Thymus (tissue), 11 donors: ENCODE data around the gene PPP2R1A. TPM values are rescaled to one million over a fixed set of nuclear protein-coding genes. Genes with fewer than 3 reads are reported as not detected.

ENCODE experiments used
- DNase-seq, 9 donors: peaks; one replicate each; pipeline ENCODE4 v3.0.0-alpha.2; 2013; ENCODE audit warnings: low spot score in 9 of 9, low read depth in 6 of 9, missing footprints in 1 of 9
- H3K27ac ChIP-seq, 2 donors: one replicate each; pipeline ENCODE4 v1.5.1; 2013; ENCODE audit warnings: control low read depth in 1 of 2, low read depth in 1 of 2, low read length in 1 of 2, mild to moderate bottlenecking in 1 of 2, moderate library complexity in 1 of 2
- H3K27me3 ChIP-seq, 2 donors: one replicate each; pipeline ENCODE4 v1.5.1; 2013; ENCODE audit warnings: low read length in 1 of 2; ENCODE audit not compliant: control insufficient read depth in 2 of 2, insufficient read depth in 1 of 2
- H3K36me3 ChIP-seq, 2 donors: one replicate each; pipeline ENCODE4 v1.5.1; 2013; ENCODE audit warnings: low read length in 1 of 2, mild to moderate bottlenecking in 1 of 2, moderate library complexity in 1 of 2; ENCODE audit not compliant: control insufficient read depth in 2 of 2, insufficient read depth in 2 of 2
- H3K4me1 ChIP-seq, 2 donors: one replicate each; pipeline ENCODE4 v1.5.1; 2013; ENCODE audit warnings: low read length in 2 of 2; ENCODE audit not compliant: control insufficient read depth in 2 of 2, insufficient read depth in 2 of 2
- H3K4me3 ChIP-seq, 2 donors: one replicate each; pipeline ENCODE4 v1.5.1; 2013; ENCODE audit warnings: low read length in 2 of 2, control low read depth in 1 of 2, mild to moderate bottlenecking in 1 of 2
- H3K9me3 ChIP-seq, 2 donors: one replicate each; pipeline ENCODE4 v1.5.1; 2013; ENCODE audit warnings: low read length in 1 of 2, mild to moderate bottlenecking in 1 of 2; ENCODE audit not compliant: control insufficient read depth in 2 of 2, insufficient read depth in 1 of 2
- WGBS: extraction: QIAGEN DNeasy Blood & Tissue Kit; methylation state at CpG from one replicate; pipeline ENCODE4 v1.1.7; 2013; 5-methylcytosine and 5-hydroxymethylcytosine counted together
- polyA plus RNA-seq: library from polyadenylated mRNA; stranded (reverse); fragments of 200-250 nt; gene quantifications from one replicate; pipeline ENCODE4 v1.2.3, GENCODE V29; 2013
- total RNA-seq: library from RNA; stranded (reverse); fragments of 120-200 nt; gene quantifications from one replicate; pipeline ENCODE4 v1.2.4, GENCODE V29; 2013
- donor health status: healthy.

The PPP2R1A gene
- total and polyA plus RNA-seq, 2 donors = 92.4 to 95.2 TPM

DNA sequence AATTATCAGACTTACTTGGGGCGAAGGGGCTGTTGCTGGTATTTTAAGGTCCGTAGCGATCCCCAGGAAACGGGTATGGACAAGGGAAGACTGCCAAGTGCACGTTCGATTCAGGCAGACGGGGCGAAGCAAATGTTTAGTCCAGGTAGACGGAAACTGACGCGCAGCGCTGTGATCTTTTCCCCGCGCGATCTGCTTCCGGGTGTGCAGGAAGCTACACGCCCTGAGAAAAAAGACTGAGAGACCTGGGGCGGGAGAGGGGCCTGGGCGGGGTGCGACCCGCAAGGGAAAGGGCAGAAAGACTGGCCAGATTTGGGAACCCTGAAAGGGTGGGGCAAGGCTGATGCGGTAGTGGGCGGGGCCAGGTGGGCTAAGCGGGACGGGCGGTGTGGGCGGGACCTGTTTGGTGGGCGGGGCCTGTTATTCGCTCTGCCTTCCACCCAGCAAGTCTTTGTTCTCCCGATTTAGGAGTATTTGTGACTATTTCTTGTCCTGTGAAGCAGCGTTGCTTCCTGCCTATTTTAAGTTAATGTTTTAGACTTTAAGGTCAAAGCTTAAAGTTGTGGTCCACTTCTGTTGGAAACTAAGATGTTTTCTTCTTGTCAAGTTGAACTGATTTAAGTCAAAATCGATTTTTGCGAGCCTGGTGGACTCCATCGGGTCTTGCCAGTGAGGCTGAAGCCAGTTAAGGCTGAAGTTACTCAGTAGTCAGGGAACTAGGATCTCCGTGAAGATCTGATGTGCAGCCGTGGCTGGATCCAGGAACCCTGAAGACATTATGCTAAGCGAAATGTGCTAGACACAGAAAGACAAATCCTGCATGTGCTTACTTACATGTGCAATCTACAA, 18.3 kb upstream of the PPP2R1A start, which contains the start of gene ZNF836:
TSS of gene ZNF836 (minus strand) at position 301 of the 849 bp plus-strand sequence. CDS start 3,549 bp downstream, outside the sequence.
- peaks cover 7 to 11% of the 10 kb centered on the region in 2 donors for H3K36me3 ChIP-seq
- 8% methylated on average over 37 of the region's 37 CpGs for WGBS
- peak within 1 kb of the TSS; percentile 80 to 91 for H3K27ac ChIP-seq
- peak in 8 of 9 donors; percentile 64 to 88 (median 76) for DNase-seq
- H3K27me3 ChIP-seq = no peaks in the 10 kb centered on the region
- peaks cover 4 to 9% of the 10 kb centered on the region in 2 donors for H3K4me1 ChIP-seq
- H3K4me3 ChIP-seq = peak within 1 kb of the TSS; percentile 64 to 93
- H3K9me3 ChIP-seq = peaks cover 3 to 11% of the 10 kb centered on the region in 2 donors

DNA sequence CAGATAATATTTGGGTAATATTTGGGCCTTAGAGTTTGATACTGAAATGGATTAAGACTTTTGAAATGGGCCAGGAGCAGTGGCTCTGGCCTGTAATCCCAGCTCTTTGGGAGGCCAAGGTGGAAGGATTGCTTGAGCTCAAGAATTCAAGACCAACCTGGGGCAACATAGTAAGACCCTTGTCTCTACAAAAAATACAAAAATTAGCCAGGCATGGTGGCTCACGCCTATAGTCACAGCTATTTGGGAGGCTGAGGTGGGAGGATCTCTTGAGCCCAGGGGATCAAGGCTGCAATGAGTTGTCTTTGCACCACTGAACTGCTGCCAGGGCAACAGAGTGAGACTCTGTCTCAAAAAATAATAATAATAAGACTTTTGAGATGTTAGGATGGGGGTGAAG, 17.5 kb upstream of the PPP2R1A start:
- WGBS = 100% methylated on average over 1 of the region's 1 CpG
- H3K27ac ChIP-seq = no peak overlapping the region
- peaks cover 4 to 9% of the 10 kb centered on the region in 2 donors for H3K4me1 ChIP-seq
- no peak for DNase-seq
- no peaks in the 10 kb centered on the region for H3K27me3 ChIP-seq
- H3K4me3 ChIP-seq = no peak overlapping the region
- H3K9me3 ChIP-seq = peaks cover 3 to 11% of the 10 kb centered on the region in 2 donors
- peaks cover 7 to 8% of the 10 kb centered on the region in 2 donors for H3K36me3 ChIP-seq

DNA sequence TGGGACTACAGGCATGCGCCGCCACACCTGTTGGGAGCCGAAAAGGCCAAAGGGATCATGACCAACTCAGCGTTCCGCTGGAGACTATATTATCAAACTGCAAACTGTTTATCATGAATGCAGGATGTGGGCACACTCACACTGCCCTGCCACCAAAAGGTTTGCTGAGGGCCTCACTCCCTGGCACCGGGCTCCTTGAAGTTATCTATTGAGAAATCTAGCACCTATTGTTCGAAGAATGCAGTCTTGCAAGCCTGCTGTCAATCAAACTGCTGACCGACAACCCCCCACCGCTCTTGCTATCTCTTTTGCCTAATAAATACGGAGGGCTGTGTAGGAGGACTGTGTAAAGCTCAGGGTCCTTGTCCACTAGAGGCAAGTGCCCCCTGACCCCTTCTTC, 13.3 kb upstream of the PPP2R1A start:
- no peak overlapping the region for H3K4me3 ChIP-seq
- DNase-seq = no peak
- H3K27me3 ChIP-seq = no peaks in the 10 kb centered on the region
- peaks cover 2 to 7% of the 10 kb centered on the region in 2 donors for H3K9me3 ChIP-seq
- H3K4me1 ChIP-seq = peaks cover 0 to 5% of the 10 kb centered on the region in 2 donors
- H3K27ac ChIP-seq = no peak overlapping the region
- WGBS = 90% methylated on average over 10 of the region's 10 CpGs
- H3K36me3 ChIP-seq = no peaks in the 10 kb centered on the region

DNA sequence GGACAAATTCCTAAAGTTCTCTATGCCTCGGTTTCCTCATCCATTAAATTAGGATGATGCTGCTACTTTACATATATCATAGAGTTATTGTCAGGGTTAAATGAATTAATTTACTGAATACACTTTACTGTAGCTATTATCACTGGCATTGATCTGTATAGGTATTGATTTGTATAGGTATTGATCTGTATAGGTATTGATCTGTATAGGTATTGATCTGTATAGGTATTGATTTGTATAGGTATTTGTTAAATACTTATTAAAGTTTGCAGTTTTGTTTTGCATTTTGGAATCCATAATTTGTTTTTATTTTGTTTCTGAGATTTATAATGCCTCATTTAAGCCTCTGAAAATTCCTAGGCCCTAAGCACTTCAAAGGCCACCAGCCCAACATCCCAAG, 2.4 kb upstream of the PPP2R1A start:
- H3K27me3 ChIP-seq = no peaks in the 10 kb centered on the region
- H3K4me3 ChIP-seq = no peak overlapping the region
- no peaks in the 10 kb centered on the region for H3K9me3 ChIP-seq
- peaks cover 0 to under 1% of the 10 kb centered on the region in 2 donors for H3K36me3 ChIP-seq
- H3K4me1 ChIP-seq = peaks cover 15 to 19% of the 10 kb centered on the region in 2 donors
- DNase-seq = no peak
- H3K27ac ChIP-seq = no peak overlapping the region
- WGBS = 97% methylated on average over 1 of the region's 1 CpG

DNA sequence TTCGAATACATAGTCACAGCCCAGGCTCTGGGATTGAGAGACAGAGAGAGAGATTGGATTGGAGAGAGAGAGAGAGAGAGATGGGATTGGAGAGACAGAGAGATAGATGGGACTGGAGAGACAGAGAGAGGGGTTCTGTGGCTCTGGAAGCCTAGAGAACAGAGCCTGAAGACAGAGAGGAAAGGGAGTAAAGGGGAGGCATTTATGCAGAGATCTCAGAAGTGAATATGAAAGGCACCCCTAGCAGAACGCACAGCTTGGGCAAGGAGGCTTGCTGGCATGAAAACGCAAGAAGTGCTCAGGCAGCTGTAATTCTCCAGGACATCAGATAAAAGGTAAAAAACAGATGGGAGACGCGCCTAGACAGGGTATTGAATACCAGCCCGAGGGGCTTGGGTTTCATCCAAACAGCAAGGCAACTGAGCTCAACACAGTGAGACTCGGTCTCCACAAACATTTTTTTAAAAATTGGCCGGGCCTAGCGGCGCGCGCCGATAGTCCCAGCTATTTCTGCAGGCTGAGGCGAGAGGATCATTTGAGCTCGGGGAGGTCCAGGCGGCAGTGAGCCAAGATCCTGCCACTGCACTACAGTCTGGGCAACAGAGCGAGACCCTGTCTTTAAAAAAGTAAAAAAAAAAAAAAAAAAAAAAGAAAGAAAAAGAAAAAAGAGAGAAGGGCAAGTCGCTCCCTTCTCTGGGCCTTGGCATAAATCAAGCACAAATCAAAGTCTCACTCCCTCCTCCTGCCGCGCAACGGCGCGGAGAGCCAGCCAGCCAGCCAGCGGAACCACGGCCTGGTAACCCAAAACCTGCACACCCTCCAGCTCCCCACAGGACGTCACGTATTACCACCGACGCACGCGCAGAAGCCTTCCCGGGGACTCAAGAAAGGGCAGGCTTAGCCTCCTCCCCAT, 774 bp upstream of the PPP2R1A start:
- H3K4me1 ChIP-seq = peaks cover 15 to 19% of the 10 kb centered on the region in 2 donors
- H3K4me3 ChIP-seq = peak overlapping the region; percentile 46 to 50
- H3K36me3 ChIP-seq = peaks cover 0 to 11% of the 10 kb centered on the region in 2 donors
- no peak for DNase-seq
- peak overlapping the region; percentile 86 to 91 for H3K27ac ChIP-seq
- no peaks in the 10 kb centered on the region for H3K27me3 ChIP-seq
- WGBS = 10% methylated on average over 32 of the region's 32 CpGs
- H3K9me3 ChIP-seq = no peaks in the 10 kb centered on the region

DNA sequence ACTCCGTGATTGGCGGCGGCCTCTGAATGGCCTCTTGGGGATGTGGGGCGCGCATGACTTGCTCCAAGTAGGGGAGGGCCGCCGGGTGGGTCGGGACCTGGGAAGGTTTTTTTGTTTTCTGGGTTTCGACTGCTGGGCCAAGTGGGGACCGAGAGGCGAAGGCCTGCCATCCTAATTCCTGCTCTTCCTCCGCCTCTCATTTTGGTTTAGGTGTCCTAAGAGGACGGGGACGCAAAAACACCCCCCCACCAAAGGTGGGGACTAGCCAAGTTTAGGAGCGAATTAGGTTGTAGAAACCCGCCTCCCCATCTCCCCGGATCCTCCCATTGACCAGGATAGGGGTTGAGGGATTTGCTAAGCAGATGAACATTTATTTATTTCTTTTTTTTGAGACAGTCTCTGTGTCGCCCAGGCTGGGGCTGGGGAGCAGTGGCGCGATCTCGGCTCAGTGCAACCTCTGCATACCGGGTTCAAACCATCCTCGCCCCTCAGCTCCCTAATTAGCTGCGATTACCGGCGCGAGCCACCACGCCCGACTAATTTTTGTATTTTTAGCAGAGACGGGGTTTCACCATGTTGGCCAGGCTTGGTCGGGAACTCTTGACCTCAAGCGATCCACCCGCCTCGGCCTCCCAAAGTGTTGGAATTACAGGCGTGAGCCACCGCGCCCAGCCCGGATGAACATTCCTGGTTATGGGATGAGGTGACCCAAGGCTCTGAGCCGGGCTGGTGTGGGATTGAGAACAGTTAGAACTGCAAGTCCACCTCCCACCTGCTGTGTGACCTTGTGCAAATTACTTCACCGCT, 838 bp downstream of the PPP2R1A start:
- Histone ChIP-seq H3K27ac (peak overlapping the region; percentile 94 to 99), H3K27me3 (no peaks in the 10 kb centered on the region), H3K4me1 (peaks cover 15 to 19% of the 10 kb centered on the region in 2 donors), H3K4me3 (peak overlapping the region; percentile 79 to 96), H3K9me3 (no peaks in the 10 kb centered on the region), H3K36me3 (peaks cover 7 to 12% of the 10 kb centered on the region in 2 donors)
- 13% methylated on average over 40 of the region's 40 CpGs for WGBS
- DNase-seq = peak in 2 of 9 donors; percentile 18 to 31

DNA sequence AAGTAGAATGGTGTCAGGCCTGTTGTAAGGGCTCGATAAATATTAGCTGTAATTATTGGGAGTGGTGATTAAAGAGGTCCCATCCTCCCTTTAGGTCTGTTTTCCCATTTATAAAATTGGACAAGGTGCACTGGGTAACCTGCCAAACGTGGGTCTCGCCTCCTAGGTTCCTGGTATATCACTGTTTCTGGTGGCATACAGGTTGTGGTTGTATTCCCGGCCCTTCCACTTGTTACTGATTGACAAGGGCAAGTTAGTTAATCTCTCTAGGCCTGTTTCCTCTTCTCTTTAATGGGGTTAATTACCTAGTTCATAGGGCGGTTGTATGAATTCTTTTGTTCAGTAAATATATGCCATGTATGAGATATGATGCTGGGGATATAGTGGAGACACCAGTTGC, 1.5 kb downstream of the PPP2R1A start:
- H3K36me3 ChIP-seq = peaks cover 11 to 19% of the 10 kb centered on the region in 2 donors
- H3K4me3 ChIP-seq = peak overlapping the region; percentile 79 to 96
- DNase-seq = no peak
- WGBS = 86% methylated on average over 5 of the region's 5 CpGs
- H3K4me1 ChIP-seq = peaks cover 15 to 19% of the 10 kb centered on the region in 2 donors
- H3K9me3 ChIP-seq = no peaks in the 10 kb centered on the region
- no peak overlapping the region for H3K27ac ChIP-seq
- no peaks in the 10 kb centered on the region for H3K27me3 ChIP-seq

DNA sequence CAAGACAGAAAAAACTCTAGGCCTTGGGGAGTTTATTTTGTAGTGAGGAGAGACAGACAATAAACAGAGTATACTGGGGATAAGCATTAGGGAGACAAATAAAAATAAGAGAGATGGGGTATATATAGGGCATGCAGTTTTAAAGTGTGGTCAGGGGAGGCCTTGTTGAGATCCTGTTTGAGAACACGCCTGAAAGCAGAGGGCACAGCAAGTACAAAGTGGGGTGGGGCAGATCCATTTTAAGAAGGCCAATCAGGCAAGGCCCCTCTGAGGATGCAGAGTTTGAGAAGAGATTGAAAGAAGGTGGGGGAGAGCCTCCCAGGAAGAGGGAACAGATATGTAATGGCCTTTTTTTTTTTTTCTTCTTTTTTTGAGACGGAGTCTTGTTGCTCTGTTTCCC, 2.1 kb downstream of the PPP2R1A start:
- H3K27ac ChIP-seq = no peak overlapping the region

More for the DNA sequence above, 2.1 kb downstream of the PPP2R1A start:
- H3K9me3 ChIP-seq = no peaks in the 10 kb centered on the region
- H3K27me3 ChIP-seq = no peaks in the 10 kb centered on the region
- WGBS = 91% methylated on average over 2 of the region's 2 CpGs
- peaks cover 16 to 20% of the 10 kb centered on the region in 2 donors for H3K36me3 ChIP-seq
- peaks cover 15 to 19% of the 10 kb centered on the region in 2 donors for H3K4me1 ChIP-seq
- H3K4me3 ChIP-seq = no peak overlapping the region
- DNase-seq = no peak
